ENCODE measurements around the gene KCNQ1OT1.

The KCNQ1OT1 gene

DNA sequence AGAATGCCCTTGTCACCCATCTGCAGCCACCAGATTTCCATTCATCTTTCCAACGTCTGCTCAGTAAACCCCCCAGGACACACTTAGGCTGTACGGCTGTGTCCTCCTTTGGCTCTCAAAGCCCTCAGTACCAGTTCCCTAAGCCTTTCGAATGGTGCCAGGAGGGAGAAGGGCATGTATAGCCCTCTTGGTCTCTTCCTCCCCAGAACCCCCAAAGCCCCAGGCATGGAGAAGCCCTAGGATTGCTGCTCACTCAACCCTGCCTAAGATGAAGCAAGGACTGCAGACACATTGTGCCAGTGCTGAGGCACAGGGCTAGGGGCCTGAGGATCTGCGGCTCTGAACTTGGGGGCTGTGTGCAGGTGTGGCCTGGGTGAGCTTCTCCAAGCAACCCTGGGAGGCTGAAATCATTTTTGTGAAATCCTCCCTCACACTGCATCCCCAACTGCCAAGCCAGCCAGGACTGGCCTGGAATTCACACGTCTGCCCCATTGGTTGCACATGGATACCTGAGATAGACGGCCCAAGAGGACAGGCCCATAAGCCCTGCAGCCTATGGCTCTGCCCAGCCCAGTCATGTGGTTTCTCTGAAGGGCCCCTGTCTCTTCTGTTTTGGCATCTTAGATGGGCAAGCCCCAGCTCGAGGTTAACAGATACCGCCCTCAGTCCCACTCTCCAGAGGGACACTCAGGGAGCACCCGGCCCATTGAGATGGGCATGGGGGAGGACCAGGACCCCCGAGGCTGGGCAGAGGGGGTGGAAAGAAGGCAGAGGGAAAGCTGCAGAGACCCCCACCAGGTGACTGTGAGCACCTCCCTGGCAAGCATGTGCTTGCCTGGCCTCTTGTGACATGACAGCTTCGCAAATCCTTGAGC, 34.0 kb downstream of the KCNQ1OT1 start:
- no peak for DNase-seq

DNA sequence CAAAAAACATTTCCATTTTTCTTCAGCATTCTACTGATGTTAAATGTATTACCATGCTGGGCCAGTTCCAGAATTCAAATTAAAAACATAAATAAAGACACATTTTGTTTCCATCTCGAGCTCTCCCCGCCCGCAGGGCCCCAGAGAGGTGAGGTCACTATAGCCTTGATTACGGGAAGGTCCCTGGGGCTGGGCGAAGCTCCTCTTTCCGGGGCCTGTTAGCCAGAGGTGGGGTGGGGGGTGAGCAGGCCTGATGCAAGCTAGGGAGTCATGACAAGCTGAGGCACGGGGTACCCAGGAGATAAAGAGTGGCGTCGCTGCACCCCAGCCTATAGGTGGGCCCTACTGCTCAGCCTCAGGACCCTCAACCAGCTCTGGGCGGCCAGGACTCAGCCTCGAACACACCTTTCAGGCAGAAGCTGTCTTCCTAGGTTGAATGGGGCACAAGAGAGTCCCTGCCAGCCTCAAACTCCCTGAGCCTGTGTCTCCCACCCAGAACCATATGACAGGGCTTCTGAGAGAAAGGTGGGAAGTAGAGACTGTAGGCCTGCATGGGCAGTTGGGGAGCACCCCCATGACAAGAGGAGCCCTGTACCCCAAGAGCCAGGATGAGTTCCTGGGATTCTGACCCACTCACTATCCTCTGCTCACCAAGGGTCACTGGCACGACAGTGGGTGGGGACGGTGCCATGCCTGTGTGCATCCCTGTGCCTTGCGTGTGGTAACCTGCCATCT, 34.8 kb downstream of the KCNQ1OT1 start:
- DNase-seq, result no peak

DNA sequence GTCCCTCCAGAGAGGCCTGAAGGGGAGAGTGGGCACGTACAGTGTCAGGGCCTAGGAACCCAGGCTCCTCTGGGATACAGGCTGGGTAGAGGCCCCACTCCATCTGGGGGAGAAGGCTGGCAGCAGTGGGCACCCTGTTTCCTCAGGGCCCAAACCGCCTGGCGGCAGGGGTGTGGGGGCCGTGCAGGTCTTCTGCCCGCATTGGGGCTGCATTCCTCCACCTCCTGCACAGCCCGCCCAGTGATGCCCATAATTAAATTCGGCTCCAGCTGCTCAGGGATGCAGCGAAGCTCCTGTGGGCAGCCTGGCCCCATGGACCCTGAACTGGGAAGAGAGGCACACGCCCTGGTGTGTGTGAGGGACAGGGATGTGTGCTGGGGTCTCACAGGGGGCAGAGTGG, 35.4 kb downstream of the KCNQ1OT1 start:
- no peak for DNase-seq

DNA sequence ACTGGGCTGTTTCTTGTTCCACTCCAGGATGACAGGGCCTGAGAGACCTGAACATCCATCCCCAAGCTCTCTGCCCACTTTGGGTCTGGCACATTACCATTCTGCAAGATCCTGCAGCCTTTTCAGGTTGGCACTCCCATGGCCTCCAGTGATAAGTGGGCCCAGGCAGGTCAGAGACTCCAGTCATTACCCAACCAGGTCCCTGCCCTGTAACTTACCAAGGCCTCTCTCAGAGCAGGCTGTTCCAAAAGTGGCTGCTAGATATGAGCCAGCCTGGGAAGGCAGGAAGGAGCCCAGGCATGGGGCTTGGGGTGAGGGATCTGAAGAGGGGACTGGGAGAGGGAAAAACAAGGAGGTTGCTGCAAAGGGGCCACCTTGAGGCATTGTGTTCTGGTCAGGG, 35.9 kb downstream of the KCNQ1OT1 start:
- DNase-seq, result no peak

DNA sequence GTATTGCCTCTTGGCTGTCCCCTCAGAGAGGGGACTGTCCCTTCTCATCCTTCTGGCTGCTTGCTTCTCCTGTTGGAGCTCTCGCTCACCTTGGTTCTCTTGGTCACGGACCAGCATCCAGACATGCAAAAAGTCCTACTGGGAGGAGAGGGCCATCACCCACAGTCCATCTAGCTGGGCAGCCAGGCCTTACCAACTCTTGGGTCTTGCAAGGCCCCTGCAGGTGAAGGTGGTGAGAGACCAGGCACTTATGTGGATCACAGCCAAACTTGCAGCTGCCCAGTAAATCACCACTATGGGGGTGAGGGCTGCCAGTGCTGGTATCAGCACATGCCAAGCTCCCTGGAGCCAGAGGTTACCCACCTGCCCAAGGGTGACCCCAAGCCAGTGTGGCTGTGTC, 36.3 kb downstream of the KCNQ1OT1 start:
- DNase-seq, result no peak

DNA sequence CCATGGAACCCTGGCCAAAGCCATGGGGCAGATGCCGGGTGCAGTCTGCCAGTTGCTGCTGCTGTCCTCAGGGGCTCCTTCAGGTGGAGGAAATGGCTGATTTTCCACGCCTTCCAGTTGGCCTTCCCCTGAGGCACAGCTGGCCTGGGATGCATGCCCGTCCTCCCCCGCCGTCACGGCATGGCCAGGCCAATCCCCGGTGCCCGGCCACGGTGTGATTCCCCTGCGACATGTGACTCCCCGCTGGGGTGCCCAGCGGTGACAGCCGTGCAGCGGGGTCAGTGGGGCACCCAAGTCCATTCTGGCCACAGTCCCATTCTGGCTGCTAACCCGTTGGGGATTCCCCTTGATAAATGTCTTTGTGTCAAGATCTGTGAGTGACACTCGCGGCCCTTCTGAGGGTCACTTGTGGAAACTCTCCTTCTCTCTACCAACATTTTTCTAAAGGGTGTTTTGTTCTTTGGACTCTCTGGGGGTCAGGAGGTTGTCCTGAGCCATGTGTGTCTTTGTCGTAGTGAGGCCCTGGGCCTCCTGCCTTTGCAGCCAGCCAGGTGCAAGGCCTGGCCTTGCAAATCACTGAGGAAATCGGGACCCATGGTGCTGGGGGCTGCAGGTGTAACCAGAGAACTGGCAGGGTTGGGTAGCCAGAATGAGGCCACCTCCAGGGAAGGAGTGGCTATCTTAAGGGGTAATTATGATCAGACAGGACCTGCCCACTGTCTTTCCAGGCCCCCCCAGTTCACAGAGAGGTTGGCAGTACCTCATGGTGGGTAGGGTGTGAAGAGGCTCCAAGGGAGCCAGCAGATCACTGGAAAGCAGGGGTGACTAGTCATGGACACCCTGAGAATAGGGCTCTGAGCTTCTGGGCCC, 37.1 kb downstream of the KCNQ1OT1 start:
- DNase-seq, result no peak

DNA sequence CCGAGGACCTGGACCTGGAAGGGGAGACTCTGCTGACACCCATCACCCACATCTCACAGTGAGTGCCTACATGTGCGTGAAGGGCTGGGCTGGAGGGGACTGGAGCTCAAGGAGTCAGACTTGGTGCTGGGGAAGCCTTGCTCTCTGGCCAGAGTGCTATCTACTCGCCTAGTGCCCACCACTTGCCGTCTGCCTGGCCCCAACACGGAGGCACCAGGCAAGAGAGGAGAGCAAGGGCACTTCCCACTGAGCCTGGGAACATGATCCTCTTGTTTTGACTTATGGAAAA, 37.8 kb downstream of the KCNQ1OT1 start:
- no peak for DNase-seq

DNA sequence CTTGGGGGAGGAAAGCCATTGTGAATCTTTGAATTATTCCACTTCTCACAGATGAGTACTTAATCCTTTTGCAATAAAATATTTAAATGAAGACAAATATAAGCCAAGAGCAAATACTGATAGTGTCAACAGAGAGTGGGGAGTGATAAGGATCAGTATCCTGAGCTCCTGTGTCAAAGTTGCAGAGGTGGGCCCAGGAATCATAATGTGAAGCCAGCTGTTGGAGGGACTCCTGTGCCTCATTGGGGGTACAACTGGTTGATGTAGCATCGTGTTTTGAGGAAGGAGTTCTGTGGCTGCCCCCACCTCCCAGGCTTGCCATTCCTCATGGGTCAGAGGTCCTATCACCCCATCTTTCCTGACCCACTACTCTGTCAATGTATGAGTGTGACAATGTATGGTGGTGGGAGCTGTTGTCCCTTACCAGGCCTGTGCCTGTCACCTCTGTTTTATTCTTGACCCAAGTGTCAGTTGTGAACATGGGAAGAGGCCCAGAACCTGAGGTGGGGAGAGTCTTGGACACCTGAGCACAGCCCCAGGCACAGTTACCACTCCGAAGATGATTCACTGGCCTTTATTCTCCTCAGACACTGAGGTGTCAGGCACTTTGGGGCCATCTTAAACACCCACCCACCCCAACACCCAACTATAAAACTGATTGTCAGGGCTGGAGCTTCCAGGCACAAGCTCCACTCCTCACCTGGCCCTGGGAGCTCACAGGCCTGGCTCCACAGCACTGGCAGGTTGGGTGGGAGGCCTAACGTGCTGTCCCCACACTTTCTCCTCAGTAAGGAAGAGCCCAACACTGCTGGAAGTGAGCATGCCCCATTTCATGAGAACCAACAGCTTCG, 38.4 kb downstream of the KCNQ1OT1 start:
- no peak for DNase-seq

DNA sequence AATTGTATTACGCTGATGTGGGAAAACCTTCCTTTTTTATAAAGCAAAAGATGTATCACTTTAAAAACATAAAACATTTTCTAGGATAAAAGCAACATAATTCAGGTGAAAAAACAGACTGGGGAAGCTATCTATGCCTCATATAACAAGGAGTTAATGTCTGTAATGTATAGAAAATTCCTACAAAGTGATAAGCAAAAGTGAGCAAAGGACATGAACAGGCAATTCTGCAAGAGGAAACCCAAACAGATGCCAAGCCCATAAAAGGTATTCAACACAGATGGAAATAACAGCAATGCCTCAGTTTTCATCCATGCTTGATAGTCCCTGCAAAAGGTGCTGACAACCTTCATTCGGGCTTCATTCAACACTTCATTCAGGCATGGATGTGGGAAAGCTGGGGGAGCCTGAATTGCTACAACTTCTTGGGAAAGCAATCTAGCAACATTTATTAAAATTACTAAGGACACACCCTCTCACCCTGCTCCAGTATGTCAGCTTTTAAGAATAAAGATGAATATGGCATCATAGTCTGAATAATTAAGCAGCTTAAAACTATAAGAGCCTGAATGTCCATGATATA, 39.3 kb downstream of the KCNQ1OT1 start:
- no peak for DNase-seq

DNA sequence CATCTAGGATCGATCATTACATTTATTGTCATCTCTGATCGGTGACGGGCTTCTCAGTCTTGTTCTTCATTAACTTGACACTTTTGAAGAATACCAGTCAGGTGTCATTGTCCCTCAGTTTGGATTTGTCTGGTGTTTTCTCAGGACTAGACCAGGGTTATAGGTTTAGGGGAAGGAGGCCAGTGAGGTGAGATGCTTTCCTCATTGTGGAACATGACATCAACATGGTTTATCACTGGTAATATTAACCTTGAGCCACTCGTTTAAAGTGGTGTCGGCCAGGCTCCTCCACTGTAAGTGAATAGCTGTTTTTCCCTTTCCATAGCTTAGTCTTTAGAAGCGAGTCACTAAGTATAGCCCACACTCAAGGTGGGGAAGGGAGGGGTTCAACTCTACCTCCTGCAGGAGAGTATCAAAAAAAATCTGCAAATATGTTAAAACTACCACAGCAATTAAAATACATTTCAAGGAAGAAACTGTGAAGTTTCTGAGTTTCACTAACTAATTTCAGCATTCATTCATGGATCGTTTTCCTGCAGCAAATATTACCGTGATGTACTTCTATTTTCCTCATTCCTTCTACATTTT, 42.0 kb downstream of the KCNQ1OT1 start:
- no peak for DNase-seq

DNA sequence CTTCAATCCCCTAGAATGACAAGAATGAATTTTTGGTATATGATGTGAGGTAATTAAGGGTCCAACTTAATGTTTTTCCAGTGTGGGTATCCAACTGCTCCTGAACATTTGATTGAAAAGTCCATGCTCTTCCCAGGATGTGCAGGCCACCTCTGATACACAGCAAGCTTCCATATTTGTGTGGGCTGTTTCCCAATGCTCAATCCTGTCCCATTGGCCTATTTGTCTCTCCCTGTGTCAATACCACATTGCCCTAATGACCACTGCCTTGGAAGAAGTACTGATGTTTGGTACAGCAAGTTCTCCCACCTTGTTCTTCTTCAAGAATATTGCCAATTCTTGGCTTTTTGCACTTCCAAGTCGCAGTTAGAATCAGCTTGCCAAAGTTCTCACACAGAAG, 42.9 kb downstream of the KCNQ1OT1 start:
- DNase-seq, result no peak

DNA sequence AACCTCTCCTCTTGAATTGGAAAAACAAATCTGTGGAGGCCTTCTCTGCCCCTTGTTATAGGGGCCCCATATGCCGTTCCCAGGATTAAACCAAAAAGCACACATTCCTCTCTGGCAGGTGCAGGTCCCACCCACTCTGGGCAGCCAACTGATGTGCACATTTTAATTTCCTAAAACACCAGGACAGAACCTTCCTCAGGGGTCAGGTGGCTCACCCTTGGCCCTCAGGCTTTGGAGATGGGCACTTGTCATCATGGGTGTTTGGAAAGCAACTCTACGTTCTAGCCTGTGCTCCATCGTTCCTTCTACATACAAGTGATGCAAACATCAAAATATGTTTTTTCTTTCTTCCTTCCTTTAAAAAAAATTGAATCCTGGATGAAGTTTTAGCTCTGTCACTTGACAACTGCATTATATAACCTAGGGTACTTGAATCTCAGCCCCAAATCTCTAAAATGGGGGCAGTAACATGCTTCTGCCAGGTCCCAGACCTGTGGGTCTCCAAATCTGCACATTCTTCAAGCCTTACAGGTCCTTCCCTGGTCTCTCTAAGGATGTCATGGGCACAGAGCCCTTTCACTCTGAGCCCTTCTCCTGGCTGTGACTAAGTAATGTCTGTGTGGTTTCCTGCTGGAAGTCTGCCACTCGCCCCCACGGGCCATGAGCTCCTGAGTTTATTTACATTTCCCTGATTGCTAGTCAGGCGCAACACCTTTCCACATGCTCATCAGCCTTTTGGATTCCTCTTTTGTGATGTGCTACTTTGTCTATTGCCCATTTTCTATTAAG, 43.8 kb downstream of the KCNQ1OT1 start:
- DNase-seq, result no peak

DNA sequence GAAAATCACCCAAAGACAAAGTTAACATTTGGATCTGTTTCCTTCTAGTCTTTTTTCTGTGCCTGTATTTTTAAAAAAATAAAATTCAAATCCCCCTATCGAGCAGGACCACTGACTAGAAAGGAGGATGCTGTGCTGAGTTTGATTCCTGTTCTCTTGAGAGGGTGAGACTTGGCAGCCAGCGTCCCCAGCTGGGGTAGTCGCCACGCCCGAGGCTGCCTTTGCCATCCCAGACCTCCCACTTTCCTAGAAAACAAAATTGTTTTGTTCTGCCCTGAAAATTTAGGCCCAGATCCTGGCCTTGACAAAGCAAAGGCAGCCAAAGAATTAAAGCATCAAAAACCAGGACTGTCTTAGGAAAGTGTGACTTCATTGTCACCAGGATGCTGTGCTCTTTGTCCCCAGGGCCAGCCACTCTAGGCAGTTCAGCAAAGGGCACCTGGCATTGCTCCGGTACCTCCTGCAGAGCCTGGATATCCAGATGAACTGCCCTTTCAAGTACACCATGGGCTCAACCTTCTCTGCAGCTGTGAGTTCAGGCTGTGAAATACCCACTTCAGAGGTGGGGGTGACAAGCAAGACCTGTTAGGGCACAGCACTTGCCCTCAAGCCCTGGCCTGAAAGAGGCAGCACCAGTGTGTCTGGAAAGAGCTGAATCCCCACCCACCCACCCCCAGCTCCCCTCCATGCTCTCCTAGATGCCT, 44.6 kb downstream of the KCNQ1OT1 start:
- no peak for DNase-seq

DNA sequence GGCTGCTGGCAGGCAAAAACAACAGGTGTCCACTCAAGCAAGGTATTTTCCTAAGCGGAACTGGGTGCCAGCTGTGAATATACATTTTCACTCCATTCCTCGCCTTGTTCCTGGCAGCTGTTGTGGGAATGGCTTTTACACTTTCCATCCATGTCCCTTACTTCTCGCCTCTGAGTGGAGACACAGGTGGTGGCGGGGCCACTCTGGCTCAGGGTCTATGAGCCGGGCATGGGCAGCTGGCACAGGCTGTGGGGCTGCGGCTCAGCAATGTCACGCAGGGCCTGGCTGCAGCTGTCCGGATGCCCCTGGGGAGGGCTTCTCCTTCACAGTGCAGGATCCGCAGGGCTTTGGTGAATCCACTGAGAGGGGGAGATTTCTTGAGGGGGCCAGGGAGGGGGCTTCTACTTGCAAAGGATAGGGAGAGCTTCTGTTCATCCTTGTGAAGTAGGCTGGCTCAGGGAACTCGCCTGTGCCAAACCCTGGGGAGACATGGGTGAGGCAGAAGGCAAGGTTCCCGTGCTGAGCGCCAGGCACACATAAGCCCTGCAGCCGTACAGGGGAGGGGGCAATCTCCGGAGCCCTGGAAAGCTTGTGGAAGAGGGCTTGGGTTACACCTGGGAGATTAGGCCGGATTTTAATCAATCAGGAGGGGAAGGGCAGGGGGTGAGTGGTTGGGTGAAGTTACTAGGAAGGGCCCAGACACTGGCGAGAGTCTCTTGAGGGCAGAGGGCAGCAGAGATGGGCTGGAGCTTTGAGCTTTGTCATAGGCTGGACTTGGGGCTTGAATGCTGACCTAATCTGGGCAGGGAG, 45.7 kb downstream of the KCNQ1OT1 start:
- no peak for DNase-seq

DNA sequence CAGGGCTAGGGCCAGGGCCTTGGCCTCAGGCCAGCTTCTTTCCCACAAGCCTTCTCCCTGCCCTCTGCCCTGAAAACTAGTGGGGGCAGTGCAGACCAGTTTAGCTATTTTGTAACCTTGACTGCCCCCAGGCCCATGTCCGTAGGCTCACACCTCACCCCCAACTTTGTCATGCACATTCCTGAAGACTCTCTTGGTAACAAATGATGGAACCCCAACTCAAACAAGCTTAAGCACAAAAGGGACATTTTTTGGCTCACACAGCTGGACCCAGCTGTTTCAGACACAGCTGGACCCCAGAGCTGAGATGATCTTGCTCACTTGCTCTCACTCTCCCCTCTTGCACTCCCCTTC, 46.6 kb downstream of the KCNQ1OT1 start:
- no peak for DNase-seq

DNA sequence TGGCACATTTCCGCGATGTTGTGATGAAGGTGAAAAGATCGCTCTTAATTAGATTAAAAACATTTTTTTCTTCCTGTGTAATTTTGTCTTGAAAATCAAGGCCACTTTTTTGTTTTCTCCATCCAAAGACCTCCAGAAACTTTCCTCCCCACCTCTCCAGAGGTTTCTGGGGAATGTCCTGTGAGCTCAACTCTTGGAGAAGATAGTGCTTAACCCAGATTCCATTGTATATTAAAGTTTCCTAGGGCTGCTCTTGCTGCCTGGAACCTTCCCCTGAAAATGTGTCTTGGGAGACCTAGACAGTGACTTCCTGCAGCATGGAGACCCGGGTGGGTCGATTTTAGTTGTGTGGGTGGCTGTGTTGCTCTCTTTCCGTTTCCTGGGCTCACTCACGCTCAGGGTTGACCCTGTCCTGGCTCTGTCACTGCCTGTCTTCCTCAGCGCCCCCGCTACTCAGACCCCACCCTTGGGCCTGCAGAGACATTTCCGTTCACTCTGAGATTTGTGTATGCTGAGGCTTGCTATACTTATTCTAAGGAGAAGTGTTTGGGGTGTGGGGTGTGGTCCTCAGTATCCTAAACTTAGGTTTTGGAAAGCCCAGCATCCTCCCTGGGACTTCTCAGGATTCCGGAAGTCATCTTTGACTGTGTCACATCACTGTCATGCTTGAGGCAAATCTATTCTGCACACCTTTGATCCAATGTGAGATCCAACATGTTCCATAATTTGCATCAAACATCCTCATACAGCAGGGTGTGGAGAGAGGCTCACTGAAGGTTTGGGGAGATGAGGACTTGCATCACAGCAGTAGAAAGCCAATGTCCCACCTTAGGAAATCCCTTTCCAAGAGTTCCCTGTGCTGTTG, 47.2 kb downstream of the KCNQ1OT1 start:
- no peak for DNase-seq

DNA sequence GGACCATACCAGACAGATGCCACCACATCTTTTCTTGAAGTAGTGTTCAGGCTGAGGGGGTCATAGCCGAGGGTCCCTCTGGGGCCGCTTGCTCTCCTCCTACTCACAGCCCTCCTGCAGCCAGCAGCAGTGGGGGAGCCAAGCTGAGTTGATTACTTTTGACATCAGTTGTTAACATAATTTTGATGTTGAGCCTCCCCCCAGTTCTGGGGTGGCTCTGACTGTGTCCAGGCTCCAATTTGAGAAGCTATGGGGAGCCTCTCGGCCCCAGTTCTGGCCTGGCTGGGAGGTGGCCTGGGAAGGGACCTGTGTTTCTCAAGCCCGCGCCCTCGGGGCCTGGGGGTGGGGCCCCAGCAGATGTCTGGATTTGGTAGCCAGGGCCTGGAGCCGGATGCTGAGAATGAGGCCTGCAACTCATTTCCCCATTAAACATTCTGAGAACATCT, 47.9 kb downstream of the KCNQ1OT1 start:
- no peak for DNase-seq

DNA sequence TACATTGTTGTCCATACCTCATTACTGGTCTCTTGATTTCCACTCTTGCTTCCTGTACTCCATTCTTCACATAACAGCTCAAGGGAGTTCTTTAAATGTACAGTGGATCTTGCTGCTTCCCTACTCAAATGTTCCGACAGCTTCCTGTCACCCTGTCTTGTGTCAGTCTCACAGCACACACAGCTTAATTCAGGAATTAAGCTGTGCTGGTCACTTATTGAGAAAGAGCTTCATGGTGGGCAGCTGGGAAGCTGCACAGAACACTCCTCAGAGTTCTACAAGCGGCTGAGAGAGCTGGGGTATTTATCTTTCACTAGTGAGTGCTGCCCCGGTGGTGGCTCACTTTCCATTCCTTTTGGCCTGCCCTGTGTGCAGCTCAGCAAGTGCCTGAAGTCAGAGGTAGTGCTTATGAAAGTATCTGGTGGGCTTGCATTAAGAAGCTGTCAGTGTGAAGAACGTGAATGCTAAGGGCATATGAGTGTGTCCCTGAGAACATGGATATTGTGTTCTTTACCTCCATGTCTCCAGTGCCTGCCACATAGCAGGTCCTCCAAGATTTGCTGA, 48.7 kb downstream of the KCNQ1OT1 start:
- no peak for DNase-seq

Data from NCI-H2227 treated with DMSO at 0.1 percent for 48 hours (cell line).